SK-N-DZ (cell line): Measurements from ENCODE around the gene ZC3H15.
A peak's percentile ranks its signal among the peaks of the same experiment; 100 is the strongest.
"Not testable (repeated sequence)": the region's sequence is repeated elsewhere in the genome, so short reads cannot be mapped to it uniquely, and the experiment has no call there.

Experiments
- DNase-seq: peaks from one replicate; pipeline ENCODE4 v3.0.0-alpha.2; 2015; ENCODE audit warnings: low spot score

ZC3H15 gene

DNA sequence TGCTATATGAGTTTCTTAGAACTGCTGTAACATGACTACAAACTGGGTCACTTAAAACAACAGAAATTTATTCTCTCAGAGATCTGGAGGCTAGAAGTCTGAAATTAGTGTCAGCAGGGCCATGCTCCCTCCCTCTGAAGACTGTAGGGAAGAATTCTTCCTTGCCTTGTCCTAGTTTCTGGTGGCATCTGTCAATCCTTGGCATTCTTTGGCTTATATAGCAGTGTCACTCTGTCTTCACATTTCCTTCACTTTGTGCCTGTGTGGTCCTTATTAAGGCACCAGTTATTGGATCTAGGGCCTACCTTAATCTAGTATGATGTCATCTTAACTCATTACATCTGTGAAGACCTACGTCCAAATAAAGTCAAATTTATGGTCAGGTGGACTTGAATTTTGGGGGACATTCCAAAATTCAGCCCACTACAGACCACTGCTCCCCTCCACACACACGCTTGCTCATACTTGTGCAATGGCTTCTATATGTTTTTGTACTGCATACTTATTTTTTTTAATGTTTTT lies 7.6 kb downstream of the ZC3H15 start:
- no peak for DNase-seq

DNA sequence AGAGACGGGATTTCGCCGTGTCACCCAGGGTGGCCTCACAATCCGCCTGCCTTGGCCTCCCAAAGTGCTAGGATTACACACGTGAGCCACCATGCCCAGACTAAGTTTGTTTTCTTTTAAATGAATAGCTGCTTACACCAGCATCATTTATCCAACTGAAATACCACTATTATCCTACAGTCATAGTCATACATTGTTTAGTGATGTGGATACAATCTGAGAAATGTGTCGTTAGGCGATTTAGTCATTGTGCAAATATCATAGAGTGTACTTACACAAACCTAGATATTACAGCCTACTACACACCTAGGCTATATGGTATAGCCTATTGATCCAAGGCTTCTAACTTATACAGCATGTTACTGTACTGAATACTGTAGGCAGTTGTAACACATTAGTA lies 10.3 kb downstream of the ZC3H15 start:
- no peak for DNase-seq

DNA sequence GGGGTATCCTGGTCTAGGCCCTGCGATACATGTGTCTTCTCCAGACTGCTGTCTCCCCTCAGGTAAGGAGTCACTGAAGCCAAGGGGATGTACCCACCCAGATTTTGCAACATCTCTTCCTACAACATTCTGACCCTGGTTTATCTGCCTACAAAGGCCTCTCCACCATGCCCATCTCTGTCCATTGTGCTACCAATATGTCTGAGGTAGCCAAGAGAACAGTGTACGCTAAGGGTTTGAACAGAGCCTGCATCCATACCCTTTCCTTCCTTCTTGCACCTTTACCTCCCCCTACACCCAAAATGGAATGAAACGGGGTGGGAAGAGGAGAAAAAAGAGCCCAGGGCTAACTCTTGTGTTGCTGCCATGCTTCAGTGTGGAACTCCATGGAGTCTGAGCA lies 11.9 kb downstream of the ZC3H15 start:
- DNase-seq, result no peak

DNA sequence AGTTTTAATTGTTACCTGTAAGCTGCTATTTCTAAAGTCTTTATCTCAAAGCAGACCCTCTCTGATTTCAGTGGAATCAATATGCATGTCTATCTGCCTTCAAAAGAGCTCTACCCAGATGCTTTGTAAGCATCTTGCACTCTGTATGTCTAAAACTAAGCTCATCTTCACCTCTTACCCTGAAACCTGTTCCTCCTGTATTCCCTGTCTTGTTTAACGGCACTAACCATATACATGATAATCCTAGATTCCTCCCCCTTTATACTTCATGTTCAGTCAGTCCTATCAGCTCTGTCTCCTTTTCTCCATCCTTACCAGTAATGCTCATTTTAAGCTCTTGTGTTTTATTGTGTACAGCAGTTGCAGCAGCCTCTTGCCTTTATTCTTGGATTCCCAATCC lies 12.8 kb downstream of the ZC3H15 start:
- no peak for DNase-seq

GRCh38 chr2:186503827-186504606 lies 18.0 kb downstream of the ZC3H15 start:
- DNase-seq, result peak; percentile 29

DNA sequence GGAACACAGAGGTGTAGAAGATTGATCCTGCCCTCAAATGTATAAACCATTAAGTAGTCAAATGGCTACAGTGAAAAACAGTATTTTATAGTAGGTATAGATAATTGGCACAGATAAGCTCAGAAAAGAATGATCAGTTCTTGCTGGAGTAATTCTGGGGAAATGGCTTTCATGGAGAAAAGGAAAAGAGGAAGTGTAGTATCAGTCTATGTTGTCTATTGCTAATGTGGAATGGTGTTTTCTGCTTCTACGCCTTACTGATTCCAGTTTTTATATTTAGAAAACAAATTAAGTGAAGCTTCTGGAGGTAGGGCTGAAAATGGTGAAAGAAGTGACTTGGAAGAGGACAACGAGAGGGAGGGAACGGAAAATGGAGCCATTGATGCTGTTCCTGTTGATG lies 22.2 kb downstream of the ZC3H15 start:
- DNase-seq, result no peak

DNA sequence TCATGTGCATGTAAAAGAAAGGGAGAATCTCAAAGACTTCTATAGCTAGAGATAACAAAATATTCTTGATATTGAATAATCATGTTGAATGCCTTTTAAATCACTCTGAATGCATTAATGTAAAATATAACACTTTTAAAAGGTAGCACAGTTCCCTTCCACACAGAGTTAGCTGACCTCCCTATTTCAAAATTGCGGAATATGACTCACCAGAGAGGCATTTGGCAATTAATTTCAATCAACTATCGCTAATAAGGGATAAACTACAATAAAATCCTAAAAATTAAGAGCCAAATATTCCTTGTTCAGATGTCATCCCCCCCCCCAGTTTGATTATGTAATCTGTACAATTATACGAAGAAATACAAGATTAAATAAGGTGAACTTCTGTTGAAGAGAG lies 29.3 kb downstream of the ZC3H15 start:
- DNase-seq, result no peak

DNA sequence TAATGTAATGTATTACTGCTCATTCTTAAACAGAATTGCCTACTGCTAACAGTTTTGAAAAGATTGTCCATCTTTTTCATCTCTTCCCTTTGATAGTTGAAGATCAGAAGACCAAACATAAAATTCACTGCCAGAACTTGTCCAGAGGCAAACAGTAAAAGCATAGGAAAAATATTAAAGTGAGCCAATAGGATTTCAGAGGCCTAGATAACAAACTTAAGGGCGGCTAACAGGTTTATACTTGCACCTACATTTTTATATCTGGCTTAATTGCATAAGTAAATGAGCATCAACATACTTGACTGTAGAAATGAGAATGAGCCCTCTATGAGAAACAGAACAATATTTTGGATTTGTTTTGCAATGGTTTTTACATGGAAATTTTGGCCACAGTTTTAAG lies 30.3 kb downstream of the ZC3H15 start:
- no peak for DNase-seq

- no peak for DNase-seq
These were observed 31.0 kb downstream of the ZC3H15 start for GRCh38 chr2:186517090-186517489.

GRCh38 chr2:186518291-186518690 lies 32.2 kb downstream of the ZC3H15 start:
- peak; percentile 23 for DNase-seq

DNA sequence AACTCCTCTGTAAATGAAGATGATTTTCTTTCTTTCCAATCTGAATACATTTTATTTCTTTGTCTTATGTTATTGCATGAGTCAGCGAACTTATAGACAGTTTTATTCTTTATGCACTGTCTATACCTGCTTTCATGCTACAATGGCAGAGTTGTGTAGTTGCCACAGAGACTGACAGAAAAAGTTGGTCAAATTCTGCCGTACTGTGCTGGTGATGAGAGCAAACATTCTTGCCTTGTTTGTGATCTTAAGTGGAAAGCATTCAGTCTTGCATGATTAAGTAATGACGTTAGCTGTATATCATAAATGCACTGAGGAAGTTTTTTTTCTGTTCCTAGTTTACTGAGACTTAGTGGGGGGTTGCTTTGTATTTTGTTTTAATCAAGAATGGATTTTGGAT lies 32.9 kb downstream of the ZC3H15 start:
- no peak for DNase-seq

GRCh38 chr2:186521570-186522153 lies 35.6 kb downstream of the ZC3H15 start:
- not testable (repeated sequence) for DNase-seq

- no peak for DNase-seq
These were observed 36.4 kb downstream of the ZC3H15 start for GRCh38 chr2:186522450-186522849.

DNA sequence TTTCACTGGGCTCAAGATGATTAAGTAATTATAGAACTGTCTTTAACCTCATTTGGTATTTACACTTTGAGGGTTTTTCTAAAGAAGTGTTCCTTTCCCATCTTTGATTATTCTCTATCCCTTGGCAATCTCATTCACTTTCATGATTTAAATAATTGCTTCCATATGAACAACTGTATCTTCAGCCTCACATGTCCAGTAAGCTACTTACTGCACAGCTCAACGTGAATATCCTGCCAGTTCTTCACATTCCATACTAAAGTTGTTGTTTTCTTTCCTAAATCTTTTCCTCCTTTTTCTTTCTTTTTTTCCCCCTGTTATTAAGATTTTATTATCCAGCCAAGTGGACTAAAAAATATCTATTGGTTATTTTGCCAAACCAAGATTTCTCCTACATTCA lies 37.7 kb downstream of the ZC3H15 start:
- DNase-seq, result no peak

GRCh38 chr2:186526281-186526680 lies 40.2 kb downstream of the ZC3H15 start:
- no peak for DNase-seq

DNA sequence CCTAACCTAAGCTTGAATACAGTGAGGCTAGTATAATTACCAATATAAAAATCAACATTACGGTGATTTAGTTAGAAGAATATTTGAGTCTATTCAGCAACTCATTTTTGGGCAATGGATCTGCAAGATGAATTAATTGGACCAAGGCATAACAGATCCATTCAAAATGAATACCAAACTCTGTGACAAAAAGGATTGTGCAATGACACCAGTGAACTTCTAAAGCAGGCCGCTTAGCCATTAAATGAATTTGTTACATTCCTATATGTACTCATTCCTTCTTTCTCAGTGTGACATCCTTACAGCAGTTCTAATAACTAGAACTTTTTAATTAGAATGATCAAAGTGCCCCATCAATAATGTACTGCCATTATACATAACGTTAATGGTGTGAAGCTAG lies 44.3 kb downstream of the ZC3H15 start:
- no peak for DNase-seq

DNA sequence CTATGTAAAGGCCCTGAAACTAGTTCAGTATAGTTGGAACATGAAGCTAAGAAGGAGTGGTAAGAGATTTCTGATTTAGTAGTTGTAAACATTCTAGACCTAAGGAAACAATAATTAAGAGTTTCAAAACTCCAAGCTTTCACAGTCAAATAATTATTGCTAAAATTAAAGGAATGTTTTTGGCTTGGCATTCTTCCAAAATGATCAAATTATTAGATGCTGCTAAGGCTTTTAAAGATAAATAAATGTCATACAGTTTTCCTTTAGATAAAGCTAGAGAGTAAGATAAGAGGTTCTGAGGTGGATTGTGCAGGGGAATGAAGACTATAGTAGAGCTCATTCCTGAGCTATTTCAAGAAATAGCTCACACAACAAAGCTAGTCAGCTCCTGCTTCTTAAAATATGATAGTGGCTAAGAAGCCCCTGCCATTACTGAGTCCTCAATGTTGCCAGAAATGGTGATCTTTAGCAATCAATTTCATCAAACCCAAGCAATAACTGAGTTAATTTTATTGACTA lies 45.3 kb downstream of the ZC3H15 start:
- no peak for DNase-seq

- no peak for DNase-seq
These were observed 46.8 kb downstream of the ZC3H15 start for GRCh38 chr2:186532891-186533290.

- no peak for DNase-seq
These were observed 47.7 kb downstream of the ZC3H15 start for GRCh38 chr2:186533717-186534116.

DNA sequence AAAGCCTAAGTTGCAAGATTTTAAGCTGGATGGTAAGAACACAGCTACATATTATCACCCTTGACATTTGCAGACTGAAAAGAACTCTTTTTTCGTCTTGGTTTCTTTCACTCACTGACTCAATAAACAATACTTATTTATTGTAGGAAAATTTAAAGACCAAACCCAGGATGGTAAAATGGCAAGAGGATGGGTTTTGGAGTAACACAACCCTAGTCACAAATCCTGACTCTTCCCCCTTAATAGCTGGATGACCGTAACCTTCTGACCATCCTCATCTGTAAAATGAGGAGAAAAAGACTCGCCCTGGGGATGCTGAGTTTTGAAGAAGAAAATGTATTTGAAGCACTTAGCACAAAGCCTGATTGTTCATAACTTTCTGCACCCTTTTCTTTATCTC lies 48.3 kb downstream of the ZC3H15 start:
- no peak for DNase-seq

- no peak for DNase-seq
These were observed 49.8 kb downstream of the ZC3H15 start for GRCh38 chr2:186535861-186536260.

DNA sequence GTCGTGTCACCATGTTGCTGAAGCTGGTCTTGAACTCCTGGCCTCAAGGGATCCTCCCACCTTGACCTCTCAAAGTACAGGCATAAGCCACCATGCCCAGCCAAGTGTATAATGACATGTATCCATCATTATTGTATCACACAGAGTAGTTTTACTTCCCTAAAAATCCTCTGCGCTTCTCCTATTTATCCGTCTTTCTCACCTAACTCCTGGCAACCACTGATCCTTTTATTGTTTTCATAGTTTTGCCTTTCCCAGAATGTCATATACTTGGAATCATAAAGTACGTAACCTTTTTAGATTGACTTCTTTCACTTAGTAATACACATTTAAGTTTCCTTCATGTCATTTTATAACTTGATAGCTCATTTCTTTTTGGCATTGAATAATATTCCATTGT lies 51.0 kb downstream of the ZC3H15 start:
- DNase-seq, result no peak

DNA sequence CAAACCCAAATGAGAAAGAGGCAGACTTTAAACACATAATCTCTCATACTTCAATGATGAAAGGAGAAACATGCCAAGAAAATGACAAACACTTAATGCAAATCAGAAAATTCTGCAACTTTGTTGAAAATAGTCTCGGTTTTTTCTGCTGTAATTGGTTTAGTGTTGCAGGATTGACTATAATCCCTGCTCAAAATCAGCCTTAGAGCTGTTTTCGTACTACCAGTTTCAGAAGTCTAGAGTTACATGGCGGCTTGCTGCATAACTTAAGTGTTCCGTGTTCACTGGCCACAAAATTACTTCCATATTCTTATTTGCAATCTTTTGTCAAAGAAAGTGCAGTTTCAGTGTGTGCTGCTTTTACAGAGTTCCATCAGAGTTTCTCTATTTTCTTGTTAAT lies 54.9 kb downstream of the ZC3H15 start:
- no peak for DNase-seq
